ENCODE data around the gene OR51D1. TPM values are rescaled to one million over a fixed set of nuclear protein-coding genes. Genes with fewer than 3 reads are reported as not detected.

Gene OR51D1
- total RNA-seq, 1 experiment from 2014 or later, result not detected

- no peak for DNase-seq
- no peaks in the 10 kb centered on the region; the same call in 1 of the 2 replicates for H3K4me1 ChIP-seq
- no peaks in the 10 kb centered on the region for H3K36me3 ChIP-seq
- no peak overlapping the region for H3K27ac ChIP-seq
- no peak overlapping the region for H3K4me3 ChIP-seq
- no peaks in the 10 kb centered on the region for H3K27me3 ChIP-seq
- no peaks in the 10 kb centered on the region for H3K9me3 ChIP-seq (replicated peaks)
Observed at GRCh38 chr11:4636136-4636535, 1.1 kb upstream of the OR51D1 start.

DNA sequence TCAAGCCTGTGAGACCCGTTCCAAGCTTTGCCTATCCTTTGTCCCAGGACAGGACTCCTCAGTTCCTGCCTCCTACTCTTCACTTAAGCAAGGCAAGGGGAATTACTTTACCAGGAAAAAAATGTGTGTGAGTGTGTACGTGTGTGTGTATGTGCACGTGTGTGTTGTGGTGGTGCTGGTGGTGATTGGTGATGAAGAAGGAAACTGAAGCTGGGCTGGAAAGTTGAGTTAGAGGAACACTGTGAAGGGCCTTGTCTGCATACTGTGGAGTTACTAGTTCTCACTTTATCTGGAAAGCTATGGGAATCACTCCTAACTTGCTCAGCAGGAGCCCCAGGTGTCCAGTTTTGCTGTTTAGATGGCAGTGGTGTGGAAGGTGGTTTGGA, 378 bp downstream of the OR51D1 start:
- Histone ChIP-seq H3K9me3 (replicated peaks) (no peaks in the 10 kb centered on the region), H3K36me3 (no peaks in the 10 kb centered on the region), H3K4me1 (peaks cover 11% of the 10 kb centered on the region), H3K27me3 (no peaks in the 10 kb centered on the region), H3K27ac (no peak overlapping the region), H3K4me3 (no peak overlapping the region)
- no peak for DNase-seq

- H3K36me3 ChIP-seq, result no peaks in the 10 kb centered on the region
- no peak overlapping the region for H3K27ac ChIP-seq
- no peaks in the 10 kb centered on the region for H3K27me3 ChIP-seq
- peaks cover 16% of the 10 kb centered on the region for H3K4me1 ChIP-seq
- no peak for DNase-seq
- no peaks in the 10 kb centered on the region for H3K9me3 ChIP-seq (replicated peaks)
- no peak overlapping the region for H3K4me3 ChIP-seq
Observed at GRCh38 chr11:4639931-4640330, 2.7 kb downstream of the OR51D1 start.

DNA sequence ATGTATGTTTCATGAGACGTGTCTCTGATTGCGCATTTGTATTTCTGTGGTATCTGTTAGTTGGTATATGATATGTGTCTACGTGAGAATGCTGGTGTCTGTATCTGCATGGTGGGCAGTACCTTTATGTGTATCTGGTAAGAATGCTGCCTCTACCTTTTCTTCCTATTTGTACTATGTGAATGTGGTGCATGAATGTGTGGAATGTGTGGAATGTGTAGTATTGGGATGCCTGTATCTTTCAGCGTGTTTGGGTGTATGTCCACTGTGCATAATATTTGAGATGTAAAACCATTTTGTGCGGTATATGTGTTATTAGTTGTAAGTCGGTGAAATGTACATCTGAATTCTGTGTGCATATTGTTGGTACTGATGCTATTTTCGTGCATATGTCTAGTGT, 4.2 kb downstream of the OR51D1 start:
- no peaks in the 10 kb centered on the region for H3K9me3 ChIP-seq (replicated peaks)
- H3K27me3 ChIP-seq, result no peaks in the 10 kb centered on the region
- H3K36me3 ChIP-seq, result no peaks in the 10 kb centered on the region
- no peak for DNase-seq
- H3K27ac ChIP-seq, result no peak overlapping the region
- peaks cover 16% of the 10 kb centered on the region for H3K4me1 ChIP-seq
- H3K4me3 ChIP-seq, result no peak overlapping the region

DNA sequence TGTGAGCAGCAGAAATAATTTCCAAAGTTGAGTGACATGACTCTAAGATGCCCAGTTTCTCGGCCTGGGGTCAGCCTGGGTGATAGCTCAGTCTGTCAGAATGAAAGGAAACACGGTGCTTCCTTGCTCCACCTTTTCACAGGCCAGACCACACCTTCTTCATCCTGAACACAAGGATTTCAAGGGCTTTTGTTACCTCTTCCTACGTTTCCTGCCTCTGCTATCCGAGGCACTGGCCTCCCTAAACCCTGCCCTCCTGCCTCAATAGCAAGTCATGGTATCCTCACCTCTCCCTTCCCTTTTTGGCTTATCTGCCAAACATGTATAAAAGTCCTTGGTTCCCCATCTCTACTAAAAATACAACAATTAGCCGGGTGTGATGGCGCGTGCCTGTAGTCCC, 4.8 kb downstream of the OR51D1 start:
- DNase-seq, result no peak
- no peaks in the 10 kb centered on the region for H3K27me3 ChIP-seq
- H3K4me1 ChIP-seq, result peaks cover 16% of the 10 kb centered on the region
- no peak overlapping the region for H3K4me3 ChIP-seq
- H3K27ac ChIP-seq, result no peak overlapping the region
- no peaks in the 10 kb centered on the region for H3K36me3 ChIP-seq
- H3K9me3 ChIP-seq (replicated peaks), result no peaks in the 10 kb centered on the region

- no peaks in the 10 kb centered on the region for H3K36me3 ChIP-seq
- peak; percentile 29 to 46 for DNase-seq
- peaks cover 16% of the 10 kb centered on the region for H3K4me1 ChIP-seq
- H3K9me3 ChIP-seq (replicated peaks), result no peaks in the 10 kb centered on the region
- no peak overlapping the region for H3K4me3 ChIP-seq
- no peak overlapping the region for H3K27ac ChIP-seq
- no peaks in the 10 kb centered on the region for H3K27me3 ChIP-seq
Observed at GRCh38 chr11:4643076-4643475, 5.8 kb downstream of the OR51D1 start.

DNA sequence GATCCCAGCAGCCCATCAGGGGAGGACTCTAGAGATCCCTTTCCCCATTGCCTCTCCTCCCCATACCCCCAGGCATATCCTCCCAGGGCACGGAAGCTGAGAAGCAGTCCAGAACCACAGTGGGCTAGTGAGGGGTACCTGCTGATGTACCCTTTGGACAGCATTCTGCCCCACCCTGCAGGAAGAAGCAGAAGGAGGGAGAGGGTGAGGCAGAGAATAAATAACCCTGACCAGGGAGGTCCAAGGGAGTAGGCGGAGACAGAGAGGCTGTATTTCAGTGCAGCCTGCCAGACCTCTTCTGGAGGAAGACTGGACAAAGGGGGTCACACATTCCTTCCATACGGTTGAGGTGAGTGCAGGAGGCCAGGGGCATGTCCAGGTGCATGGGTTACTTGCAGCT, 6.4 kb downstream of the OR51D1 start, which contains the start of gene OR51E1:
TSS of gene OR51E1 (plus strand) at position 301 of the 400 bp plus-strand sequence. CDS start 8,545 bp downstream, outside the sequence.
- Histone ChIP-seq H3K4me1 (peaks cover 16% of the 10 kb centered on the region), H3K9me3 (replicated peaks) (no peaks in the 10 kb centered on the region), H3K36me3 (no peaks in the 10 kb centered on the region), H3K27ac (no peak within 1 kb of the TSS), H3K4me3 (no peak within 1 kb of the TSS), H3K27me3 (no peaks in the 10 kb centered on the region)
- DNase-seq, result no peak

GRCh38 chr11:4644233-4644632, 7.0 kb downstream of the OR51D1 start:
- Histone ChIP-seq H3K27ac (no peak overlapping the region), H3K36me3 (no peaks in the 10 kb centered on the region), H3K4me3 (no peak overlapping the region), H3K27me3 (no peaks in the 10 kb centered on the region), H3K9me3 (replicated peaks) (no peaks in the 10 kb centered on the region), H3K4me1 (peaks cover 16% of the 10 kb centered on the region)
- DNase-seq, result no peak

DNA sequence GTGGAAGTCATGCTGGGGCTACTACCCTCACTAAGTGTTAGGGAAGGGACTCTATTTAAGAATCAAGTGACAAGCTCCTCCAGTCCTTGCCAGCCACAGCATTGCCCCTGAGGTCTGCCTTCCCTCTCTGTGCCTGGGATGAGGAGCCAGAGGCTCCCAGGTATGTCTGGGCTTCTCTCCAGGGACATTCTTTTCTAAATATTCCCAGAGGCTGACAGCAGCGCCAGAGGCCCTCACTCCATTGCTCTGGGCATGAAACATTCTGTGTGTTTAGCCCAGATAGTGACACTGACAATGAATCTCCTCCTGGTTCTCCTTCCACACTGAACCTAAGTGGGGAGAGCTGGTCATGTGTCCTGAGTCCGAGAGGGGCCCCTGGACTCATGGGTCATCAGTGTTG, 8.7 kb downstream of the OR51D1 start:
- Histone ChIP-seq H3K9me3 (replicated peaks) (no peaks in the 10 kb centered on the region), H3K27ac (no peak overlapping the region), H3K4me3 (no peak overlapping the region), H3K27me3 (no peaks in the 10 kb centered on the region), H3K36me3 (no peaks in the 10 kb centered on the region), H3K4me1 (peaks cover 16% of the 10 kb centered on the region)
- DNase-seq, result no peak

DNA sequence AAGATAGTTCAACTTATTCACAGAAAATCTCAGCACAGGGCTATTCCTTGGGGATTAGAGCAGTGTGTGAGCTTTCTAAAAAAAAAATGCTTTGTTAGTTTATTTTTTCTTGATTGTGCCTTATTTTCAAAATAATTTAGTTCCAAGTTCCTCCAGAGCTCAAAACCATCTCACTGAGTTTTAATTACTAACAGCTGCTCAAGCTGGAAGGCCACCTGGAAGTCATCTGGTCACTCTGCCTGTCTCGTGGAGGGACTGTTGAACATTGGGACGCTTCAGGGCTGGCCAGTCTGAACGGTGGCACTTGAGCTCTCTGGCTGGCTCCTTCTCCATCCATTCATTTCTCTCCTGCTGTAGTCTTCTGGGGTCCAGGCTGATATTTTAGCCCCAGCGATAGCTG, 10.5 kb downstream of the OR51D1 start:
- Histone ChIP-seq H3K27me3 (no peaks in the 10 kb centered on the region), H3K4me1 (peaks cover 4% of the 10 kb centered on the region), H3K27ac (no peak overlapping the region), H3K36me3 (no peaks in the 10 kb centered on the region), H3K9me3 (replicated peaks) (no peaks in the 10 kb centered on the region; the same call in 1 of the 2 replicates), H3K4me3 (no peak overlapping the region)
- no peak for DNase-seq

- no peak overlapping the region for H3K27ac ChIP-seq
- no peak for DNase-seq
- no peaks in the 10 kb centered on the region; the same call in 1 of the 2 replicates for H3K9me3 ChIP-seq (replicated peaks)
- H3K4me3 ChIP-seq, result no peak overlapping the region
- H3K4me1 ChIP-seq, result no peaks in the 10 kb centered on the region
- H3K27me3 ChIP-seq, result no peaks in the 10 kb centered on the region
- H3K36me3 ChIP-seq, result no peaks in the 10 kb centered on the region
Observed at GRCh38 chr11:4654635-4655369, 17.5 kb downstream of the OR51D1 start.

- no peak for DNase-seq
- H3K9me3 ChIP-seq (replicated peaks), result no peaks in the 10 kb centered on the region
- H3K36me3 ChIP-seq, result no peaks in the 10 kb centered on the region
Observed at GRCh38 chr11:4658629-4659445, 21.6 kb downstream of the OR51D1 start.

DNA sequence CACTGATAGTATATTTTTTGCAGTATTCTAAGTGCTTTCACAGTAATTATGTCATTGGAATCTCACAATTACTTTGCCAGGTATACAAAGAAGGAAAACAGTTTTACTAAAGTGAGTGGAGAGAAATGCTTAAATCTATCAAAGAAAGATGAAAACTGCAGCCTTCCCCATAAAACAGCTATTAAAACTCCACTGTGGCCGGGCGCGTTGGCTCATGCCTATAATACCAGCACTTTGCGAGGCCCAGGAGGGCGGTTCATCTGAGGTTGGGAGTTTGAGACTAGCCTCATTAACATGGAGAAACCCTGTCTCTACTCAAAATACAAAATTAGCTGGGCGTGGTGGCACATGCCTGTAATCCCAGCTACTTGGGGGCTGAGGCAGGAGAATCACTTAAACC, 25.6 kb downstream of the OR51D1 start:
- H3K9me3 ChIP-seq (replicated peaks), result no peaks in the 10 kb centered on the region
- no peak overlapping the region for H3K27ac ChIP-seq
- no peaks in the 10 kb centered on the region for H3K4me1 ChIP-seq
- no peaks in the 10 kb centered on the region for H3K36me3 ChIP-seq
- H3K27me3 ChIP-seq, result no peaks in the 10 kb centered on the region
- H3K4me3 ChIP-seq, result no peak overlapping the region
- DNase-seq, result no peak

More at GRCh38 chr11:4658629-4659445, 21.6 kb downstream of the OR51D1 start:
- Histone ChIP-seq H3K27ac (no peak overlapping the region), H3K4me3 (no peak overlapping the region), H3K27me3 (no peaks in the 10 kb centered on the region), H3K4me1 (no peaks in the 10 kb centered on the region)

GRCh38 chr11:4664183-4664582, 26.9 kb downstream of the OR51D1 start:
- Histone ChIP-seq H3K9me3 (replicated peaks) (no peaks in the 10 kb centered on the region), H3K4me3 (no peak overlapping the region), H3K27ac (no peak overlapping the region), H3K27me3 (no peaks in the 10 kb centered on the region), H3K4me1 (no peaks in the 10 kb centered on the region), H3K36me3 (no peaks in the 10 kb centered on the region)
- DNase-seq, result no peak

DNA sequence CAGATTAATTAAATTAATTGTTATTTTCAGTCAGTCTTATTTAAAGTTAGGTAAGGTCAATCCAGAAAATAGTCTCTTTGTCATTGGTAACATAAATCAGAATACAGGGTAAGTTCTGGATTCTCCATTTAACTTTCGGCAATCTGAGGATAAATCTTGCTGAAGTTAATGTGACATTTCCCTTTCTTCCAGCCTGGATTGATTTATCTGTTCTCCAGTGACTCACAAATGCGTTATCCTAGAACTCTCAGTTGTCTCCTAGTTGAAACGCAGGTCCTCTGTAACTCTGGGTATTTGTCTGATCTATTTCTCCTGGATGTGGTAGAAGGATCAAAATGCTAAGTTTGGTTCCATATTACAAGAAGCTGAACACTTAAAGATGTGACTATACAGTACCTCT, 27.5 kb downstream of the OR51D1 start:
- DNase-seq, result no peak
- Histone ChIP-seq H3K4me3 (no peak overlapping the region), H3K36me3 (no peaks in the 10 kb centered on the region), H3K9me3 (replicated peaks) (no peaks in the 10 kb centered on the region), H3K27ac (no peak overlapping the region), H3K27me3 (no peaks in the 10 kb centered on the region), H3K4me1 (no peaks in the 10 kb centered on the region)

All from SJCRH30 (cell line).